ENCODE results near the gene CBX8. TPM values are rescaled to one million over a fixed set of nuclear protein-coding genes. Genes with fewer than 3 reads are reported as not detected.

The CBX8 gene
- total and polyA plus RNA-seq, 2 of the 13 experiments (the other 11 are each of a cell fraction or from before 2014, with no cell fraction given) = 0.34 to 12.6 TPM

DNA sequence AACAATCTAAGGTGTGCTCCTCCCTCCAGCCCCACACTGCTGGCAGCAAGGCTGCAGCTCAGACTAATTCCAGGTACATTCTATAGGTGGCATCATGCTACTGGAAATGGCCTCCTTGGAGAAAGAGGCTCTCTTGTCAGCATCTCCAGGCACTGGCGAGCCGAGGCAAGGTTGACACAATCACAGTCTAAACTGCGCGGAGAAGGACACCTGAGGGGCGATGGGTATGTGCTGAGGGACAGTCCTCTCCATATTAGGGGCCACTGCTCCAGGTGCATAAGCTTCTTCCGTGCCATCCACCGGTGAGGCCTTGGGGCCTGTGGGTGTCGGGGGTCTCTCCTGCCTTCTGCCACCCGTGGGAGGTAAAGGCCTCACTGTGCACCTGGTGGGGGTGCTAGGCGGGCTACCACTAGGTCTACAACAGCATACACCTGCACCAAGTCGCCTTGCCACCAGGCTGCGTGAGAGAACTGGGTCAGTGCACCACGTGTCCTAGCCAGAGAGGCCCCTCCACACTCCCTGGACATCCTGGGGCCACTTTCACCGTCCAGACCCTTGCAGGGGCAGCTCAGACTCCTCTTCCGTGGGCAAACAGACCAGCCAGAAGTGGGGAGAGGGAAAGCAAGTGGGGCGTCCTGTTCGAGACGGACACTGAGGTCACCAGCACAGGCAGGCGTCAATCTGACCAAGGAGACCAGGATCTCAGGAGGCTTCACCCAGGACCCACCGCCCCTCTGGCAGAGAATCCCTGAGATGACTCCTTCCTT lies 12.1 kb upstream of the CBX8 start (continued):
- TF ChIP-seq SRSF1 (optimal IDR thresholded peaks at IDR 0.05; ENCODE audit: low read depth, low read length) = no peak
- no peak for TF ChIP-seq ZSCAN5A (CRISPR knock-in tag; IDR thresholded peaks at IDR 0.05; ENCODE audit: borderline replicate concordance)
- TF ChIP-seq, protein P1, sequence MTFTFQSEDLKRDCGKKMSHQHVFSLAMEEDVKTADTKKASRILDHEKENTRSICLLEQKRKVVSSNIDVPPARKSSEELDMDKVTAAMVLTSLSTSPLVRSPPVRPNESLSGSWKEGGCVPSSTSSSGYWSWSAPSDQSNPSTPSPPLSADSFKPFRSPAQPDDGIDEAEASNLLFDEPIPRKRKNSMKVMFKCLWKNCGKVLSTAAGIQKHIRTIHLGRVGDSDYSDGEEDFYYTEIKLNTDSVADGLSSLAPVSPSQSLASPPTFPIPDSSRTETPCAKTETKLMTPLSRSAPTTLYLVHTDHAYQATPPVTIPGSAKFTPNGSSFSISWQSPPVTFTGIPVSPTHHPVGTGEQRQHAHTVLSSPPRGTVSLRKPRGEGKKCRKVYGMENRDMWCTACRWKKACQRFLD (CRISPR knock-in tag; IDR thresholded peaks at IDR 0.05; ENCODE audit: borderline replicate concordance) = no peak
- no peak for TF ChIP-seq NFIB (CRISPR knock-in tag; IDR thresholded peaks at IDR 0.05; ENCODE audit: borderline replicate concordance)
- TF ChIP-seq ARHGAP35 (CRISPR knock-in tag; IDR thresholded peaks at IDR 0.05; ENCODE audit: borderline replicate concordance) = no peak
- TF ChIP-seq HOMEZ (CRISPR knock-in tag; IDR thresholded peaks at IDR 0.05; ENCODE audit: low read depth) = no peak
- peak; percentile 42; the same call in 1 of the 2 replicates for TF ChIP-seq EEA1 (CRISPR knock-in tag; IDR thresholded peaks at IDR 0.05; ENCODE audit: borderline replicate concordance)
- TF ChIP-seq, protein P2, sequence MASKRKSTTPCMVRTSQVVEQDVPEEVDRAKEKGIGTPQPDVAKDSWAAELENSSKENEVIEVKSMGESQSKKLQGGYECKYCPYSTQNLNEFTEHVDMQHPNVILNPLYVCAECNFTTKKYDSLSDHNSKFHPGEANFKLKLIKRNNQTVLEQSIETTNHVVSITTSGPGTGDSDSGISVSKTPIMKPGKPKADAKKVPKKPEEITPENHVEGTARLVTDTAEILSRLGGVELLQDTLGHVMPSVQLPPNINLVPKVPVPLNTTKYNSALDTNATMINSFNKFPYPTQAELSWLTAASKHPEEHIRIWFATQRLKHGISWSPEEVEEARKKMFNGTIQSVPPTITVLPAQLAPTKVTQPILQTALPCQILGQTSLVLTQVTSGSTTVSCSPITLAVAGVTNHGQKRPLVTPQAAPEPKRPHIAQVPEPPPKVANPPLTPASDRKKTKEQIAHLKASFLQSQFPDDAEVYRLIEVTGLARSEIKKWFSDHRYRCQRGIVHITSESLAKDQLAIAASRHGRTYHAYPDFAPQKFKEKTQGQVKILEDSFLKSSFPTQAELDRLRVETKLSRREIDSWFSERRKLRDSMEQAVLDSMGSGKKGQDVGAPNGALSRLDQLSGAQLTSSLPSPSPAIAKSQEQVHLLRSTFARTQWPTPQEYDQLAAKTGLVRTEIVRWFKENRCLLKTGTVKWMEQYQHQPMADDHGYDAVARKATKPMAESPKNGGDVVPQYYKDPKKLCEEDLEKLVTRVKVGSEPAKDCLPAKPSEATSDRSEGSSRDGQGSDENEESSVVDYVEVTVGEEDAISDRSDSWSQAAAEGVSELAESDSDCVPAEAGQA (IDR thresholded peaks at IDR 0.05; ENCODE audit: low read depth) = no peak
- TF ChIP-seq, protein P2 (CRISPR knock-in tag; IDR thresholded peaks at IDR 0.05; ENCODE audit: borderline replicate concordance) = no peak
- TF ChIP-seq JARID2 (CRISPR knock-in tag; IDR thresholded peaks at IDR 0.05; ENCODE audit: insufficient replicate concordance) = peak; percentile 51
- TF ChIP-seq CCDC6 (CRISPR knock-in tag; IDR thresholded peaks at IDR 0.05) = no peak
- no peak for TF ChIP-seq HOXD1 (CRISPR knock-in tag; IDR thresholded peaks at IDR 0.05)
- no peak for TF ChIP-seq SMAD9 (CRISPR knock-in tag; IDR thresholded peaks at IDR 0.05)
- TF ChIP-seq, protein P3, sequence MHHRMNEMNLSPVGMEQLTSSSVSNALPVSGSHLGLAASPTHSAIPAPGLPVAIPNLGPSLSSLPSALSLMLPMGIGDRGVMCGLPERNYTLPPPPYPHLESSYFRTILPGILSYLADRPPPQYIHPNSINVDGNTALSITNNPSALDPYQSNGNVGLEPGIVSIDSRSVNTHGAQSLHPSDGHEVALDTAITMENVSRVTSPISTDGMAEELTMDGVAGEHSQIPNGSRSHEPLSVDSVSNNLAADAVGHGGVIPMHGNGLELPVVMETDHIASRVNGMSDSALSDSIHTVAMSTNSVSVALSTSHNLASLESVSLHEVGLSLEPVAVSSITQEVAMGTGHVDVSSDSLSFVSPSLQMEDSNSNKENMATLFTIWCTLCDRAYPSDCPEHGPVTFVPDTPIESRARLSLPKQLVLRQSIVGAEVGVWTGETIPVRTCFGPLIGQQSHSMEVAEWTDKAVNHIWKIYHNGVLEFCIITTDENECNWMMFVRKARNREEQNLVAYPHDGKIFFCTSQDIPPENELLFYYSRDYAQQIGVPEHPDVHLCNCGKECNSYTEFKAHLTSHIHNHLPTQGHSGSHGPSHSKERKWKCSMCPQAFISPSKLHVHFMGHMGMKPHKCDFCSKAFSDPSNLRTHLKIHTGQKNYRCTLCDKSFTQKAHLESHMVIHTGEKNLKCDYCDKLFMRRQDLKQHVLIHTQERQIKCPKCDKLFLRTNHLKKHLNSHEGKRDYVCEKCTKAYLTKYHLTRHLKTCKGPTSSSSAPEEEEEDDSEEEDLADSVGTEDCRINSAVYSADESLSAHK (CRISPR knock-in tag; IDR thresholded peaks at IDR 0.05; ENCODE audit: borderline replicate concordance) = no peak
- no peak for TF ChIP-seq CEBPB (IDR thresholded peaks at IDR 0.05; ENCODE audit: borderline replicate concordance, low read depth, low read length)

Data from HepG2 (cell line).